ENCODE data around the gene MKNK1. TPM values are rescaled to one million over a fixed set of nuclear protein-coding genes. Genes with fewer than 3 reads are reported as not detected.
A peak's percentile ranks its signal among the peaks of the same experiment; 100 is the strongest.

Gene MKNK1
- total and polyA plus RNA-seq, 2 of the 8 experiments (the other 6 are each of a cell fraction or from before 2014, with no cell fraction given) = 13.9 to 21.5 TPM

DNA sequence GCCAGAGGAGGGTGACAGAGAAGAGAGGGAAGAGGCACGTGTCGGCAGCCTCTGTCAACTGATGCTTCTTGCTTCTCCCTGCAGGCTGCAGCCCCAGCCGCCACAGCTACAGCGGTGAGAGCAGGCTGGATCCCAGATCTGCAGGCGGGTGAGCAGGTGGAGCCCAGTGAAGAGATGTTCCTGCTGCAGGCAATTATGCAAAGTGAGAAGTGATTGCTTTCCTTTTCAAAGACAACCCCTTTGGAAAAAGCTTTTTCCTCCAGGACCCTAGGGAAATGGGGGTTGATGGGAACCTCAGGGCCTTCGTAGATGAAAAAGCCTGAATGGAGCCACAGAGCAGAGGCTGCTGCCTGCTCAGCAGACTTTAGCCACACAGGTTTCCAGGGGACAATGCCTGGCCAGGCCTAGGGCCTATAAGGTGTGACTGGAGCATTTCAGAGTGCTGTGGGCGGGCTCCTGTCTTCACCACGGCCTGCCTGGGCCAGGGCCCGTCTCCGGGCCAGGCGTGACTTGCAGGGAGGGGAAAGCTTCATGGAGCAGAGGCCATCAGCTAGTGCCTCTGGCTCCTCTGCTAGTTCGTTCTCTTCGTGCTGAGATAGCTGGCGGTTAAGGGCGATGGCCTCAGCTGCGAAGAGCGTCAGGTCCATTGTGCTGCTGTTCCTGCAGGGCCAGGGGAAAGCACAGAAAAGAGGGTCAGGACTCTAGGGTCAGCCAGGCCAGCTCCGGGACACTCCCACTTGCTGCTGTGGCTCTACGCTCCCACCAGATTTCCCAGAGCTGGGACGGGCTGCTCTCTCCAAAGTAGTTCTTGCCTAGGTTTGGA, 45.7 kb downstream of the MKNK1 start:
- Histone ChIP-seq H3K18ac (ENCODE audit: extremely low read depth, low read length) (peak overlapping the region; percentile 48), H3K79me2 (ENCODE audit: control insufficient read depth in 1 of 2, insufficient read depth in 2 of 2, low read length in 2 of 2) (no peaks in the 10 kb centered on the region), H2BK5ac (ENCODE audit: low read depth, low read length) (no peak overlapping the region; the same call in 1 of the 2 replicates), H2BK120ac (replicated peaks; ENCODE audit: low read depth, low read length) (no peak overlapping the region), H3K56ac (replicated peaks; ENCODE audit: insufficient read length, low read depth, low read length) (no peak overlapping the region), H3K23ac (ENCODE audit: insufficient read length) (no peak overlapping the region), H3K23me2 (ENCODE audit: low read depth, low read length) (no peaks in the 10 kb centered on the region), H2BK12ac (ENCODE audit: low read depth, low read length) (no peak overlapping the region), H3K4me3 (ENCODE audit: extremely low read depth in 1 of 4, insufficient read depth in 2 of 4, low read depth in 3 of 4, low read length in 4 of 4) (no peak overlapping the region), H4K20me1 (replicated peaks in 1 of 2; ENCODE audit: control insufficient read depth in 1 of 2, insufficient read depth in 2 of 2, low read length in 2 of 2) (no peaks in the 10 kb centered on the region), H3K36me3 (ENCODE audit: control insufficient read depth in 2 of 4, insufficient read depth in 4 of 4, low read length in 3 of 4) (no peaks in the 10 kb centered on the region), H2AFZ (ENCODE audit: low read length) (no peak overlapping the region), H3K14ac (ENCODE audit: insufficient read length) (no peak overlapping the region), H2BK20ac (ENCODE audit: low read length) (no peak overlapping the region), H4K5ac (ENCODE audit: insufficient read length, low read depth, low read length) (no peak overlapping the region), H3K27me3 (replicated peaks in 1 of 4; ENCODE audit: control insufficient read depth in 3 of 4, extremely low read depth in 1 of 4, insufficient read depth in 3 of 4, low read length in 3 of 4) (no peaks in the 10 kb centered on the region), H3K79me1 (ENCODE audit: low read depth, low read length) (no peaks in the 10 kb centered on the region; the same call in 1 of the 2 replicates), H3K9me3 (ENCODE audit: insufficient read depth in 2 of 2, low read depth in 1 of 2, low read length in 1 of 2) (no peaks in the 10 kb centered on the region), H3K4ac (replicated peaks; ENCODE audit: insufficient read length, low read depth, low read length) (no peak overlapping the region), H3K4me2 (ENCODE audit: insufficient read depth in 1 of 2, low read depth in 2 of 2, low read length in 2 of 2) (no peak overlapping the region), H3K4me1 (replicated peaks in 1 of 4; ENCODE audit: control insufficient read depth in 3 of 4, insufficient read depth in 4 of 4, low read length in 3 of 4) (no peaks in the 10 kb centered on the region; a peak in 1 of 7 replicates), H4K8ac (ENCODE audit: extremely low read depth, insufficient read depth, low read length) (no peak overlapping the region), H2BK15ac (ENCODE audit: low read length) (no peak overlapping the region), H2AK5ac (ENCODE audit: low read depth, low read length) (no peak overlapping the region), H4K91ac (replicated peaks; ENCODE audit: insufficient read length, low read length) (no peak overlapping the region), H3K27ac (ENCODE audit: low read depth, low read length) (no peak overlapping the region), H3K9ac (replicated peaks in 1 of 4; ENCODE audit: extremely low read depth in 1 of 4, low read depth in 3 of 4, low read length in 3 of 4) (no peak overlapping the region; a peak in 2 of 7 replicates)
- WGBS, 2 experiments (ENCODE audit: extremely low coverage in 1 of 2, insufficient coverage in 1 of 2, insufficient read length in 1 of 2, insufficient replicate concordance in 2 of 2, low coverage in 1 of 2, low lambda C conversion rate in 2 of 2, missing lambda C conversion rate in 1 of 2) = 84% methylated on average over 17 of the region's 20 CpGs; no CpG with 5 or more reads in 1 of the 2 experiments
- CTCF ChIA-PET (ENCODE audit: partially characterized antibody) = interaction anchor here (0.7 to 4.9 kb wide), 10 partner anchors 7 to 189 kb away, joined by 3 to 26 read pairs (median 4); partner anchors contain the start of gene KNCN
- POLR2A ChIA-PET (ENCODE audit: partially characterized antibody) = interaction anchor here (0.7 kb wide), 1 partner anchor 13 kb away, joined by 3 read pairs; no protein-coding TSS in a partner anchor
- no peak for DNase-seq (ENCODE audit: low read depth in 1 of 2, low spot score in 2 of 2)
- FAIRE-seq = no peak
- TF ChIP-seq POLR2A (IDR thresholded peaks at IDR 0.05; ENCODE audit: control extremely low read depth in 1 of 2, low read depth in 2 of 2, low read length in 2 of 2) = no peak
- TF ChIP-seq, protein P1, sequence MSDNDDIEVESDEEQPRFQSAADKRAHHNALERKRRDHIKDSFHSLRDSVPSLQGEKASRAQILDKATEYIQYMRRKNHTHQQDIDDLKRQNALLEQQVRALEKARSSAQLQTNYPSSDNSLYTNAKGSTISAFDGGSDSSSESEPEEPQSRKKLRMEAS (IDR thresholded peaks at IDR 0.05) = 0 out of 2 replicates have a peak, but pooled peaks have one; percentile 33
- TF ChIP-seq, protein P2, sequence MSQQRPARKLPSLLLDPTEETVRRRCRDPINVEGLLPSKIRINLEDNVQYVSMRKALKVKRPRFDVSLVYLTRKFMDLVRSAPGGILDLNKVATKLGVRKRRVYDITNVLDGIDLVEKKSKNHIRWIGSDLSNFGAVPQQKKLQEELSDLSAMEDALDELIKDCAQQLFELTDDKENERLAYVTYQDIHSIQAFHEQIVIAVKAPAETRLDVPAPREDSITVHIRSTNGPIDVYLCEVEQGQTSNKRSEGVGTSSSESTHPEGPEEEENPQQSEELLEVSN (IDR thresholded peaks at IDR 0.05) = 0 out of 2 replicates have a peak, but pooled peaks have one; percentile 24

Data from H1 (cell line).